Right cardiac atrium (tissue), 5 donors: ENCODE data around the gene DIP2B. TPM values are rescaled to one million over a fixed set of nuclear protein-coding genes. Genes with fewer than 3 reads are reported as not detected.

ENCODE experiments used
- ATAC-seq, 2 donors: fragments of 200-7000 bp; cut with Tn5 transposase; one replicate each; pipeline versions ENCODE4 v1.8.0 to v1.9.1; 2020; ENCODE audit warnings: moderate library complexity in 2 of 2, mild to moderate bottlenecking in 1 of 2
- DNase-seq, 3 donors: peaks; one replicate each; pipeline ENCODE4 v3.0.0-alpha.2; 2020
- H3K27ac ChIP-seq: one replicate; pipeline ENCODE4 v1.5.1; 2013; ENCODE audit warnings: mild to moderate bottlenecking, low read length, control low read depth, moderate library complexity
- H3K27me3 ChIP-seq: one replicate; pipeline ENCODE4 v1.6.1; 2013; ENCODE audit not compliant: control insufficient read depth, insufficient read depth
- H3K4me1 ChIP-seq: one replicate; pipeline ENCODE4 v1.6.1; 2013; ENCODE audit warnings: low read length; ENCODE audit not compliant: control insufficient read depth, insufficient read depth
- H3K4me3 ChIP-seq: one replicate; pipeline ENCODE4 v1.5.1; 2013; ENCODE audit warnings: low read length, control low read depth
- H3K9me3 ChIP-seq: one replicate; pipeline ENCODE4 v1.6.1; 2013; ENCODE audit warnings: low read length; ENCODE audit not compliant: control insufficient read depth
- WGBS: extraction: QIAGEN DNeasy Blood & Tissue Kit; methylation state at CpG from one replicate; pipeline ENCODE4 v1.1.7; 2013; 5-methylcytosine and 5-hydroxymethylcytosine counted together
- intact Hi-C, 4 donors: fragments of 100-400 bp; cut with DNase I; formaldehyde crosslinking; loops; one replicate each; pipeline versions ENCODE4 v1.11.0 to v1.14.0; 2022 to 2023
- polyA plus RNA-seq: library from polyadenylated mRNA; stranded (reverse); fragments of 200-250 nt; gene quantifications from one replicate; pipeline ENCODE4 v1.2.3, GENCODE V29; 2013
- total RNA-seq, 4 donors: library from RNA; stranded (reverse); fragmentation: NEBNext Ultra II Directional; extraction: Animal tissue kit (Norgen Biotek cat#: 25700); gene quantifications; one replicate each; pipeline ENCODE4 v1.2.1, GENCODE V29; 2021
- donor health status: healthy with polysubstance abuse.
- donor health status: DM: no; HTN: yes; CAD: no.
- donor health status: DM: no; HTN: no; CAD: no.
- donor health status: DM: no; HTN: yes; CAD: no; lungs with severe emphysema.
- donor health status: DM: yes; HTN: yes; CAD: no.

Gene DIP2B
- total and polyA plus RNA-seq, 5 donors: 3.8 to 16.8 (median 11.8) TPM

DNA sequence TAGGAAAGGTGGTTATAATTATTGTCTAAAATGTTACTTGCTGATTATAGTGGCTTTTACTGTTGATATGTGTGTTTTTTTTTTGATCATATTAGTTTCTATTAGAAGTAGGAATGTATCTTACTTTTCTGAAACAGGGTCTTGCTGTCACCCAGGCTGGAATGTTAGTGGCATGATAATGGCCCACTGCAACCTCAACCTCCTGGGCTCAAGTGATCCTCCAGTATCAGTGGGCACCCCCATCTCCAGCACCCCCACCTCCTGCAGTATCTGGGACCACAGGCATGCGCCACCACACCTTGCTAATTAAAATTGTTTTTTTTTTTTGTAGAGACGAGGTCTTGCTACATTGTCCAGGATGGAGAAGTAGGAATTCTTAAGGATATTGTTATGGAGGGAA, 270.5 kb downstream of the DIP2B start:
- H3K9me3 ChIP-seq: no peaks in the 10 kb centered on the region
- H3K4me3 ChIP-seq: no peak overlapping the region
- ATAC-seq (no peak), DNase-seq (no peak)
- 93% methylated on average over 2 of the region's 2 CpGs for WGBS
- no peaks in the 10 kb centered on the region for H3K27me3 ChIP-seq
- no peak overlapping the region for H3K27ac ChIP-seq
- no peaks in the 10 kb centered on the region for H3K4me1 ChIP-seq
- intact Hi-C loops: no loop called here

DNA sequence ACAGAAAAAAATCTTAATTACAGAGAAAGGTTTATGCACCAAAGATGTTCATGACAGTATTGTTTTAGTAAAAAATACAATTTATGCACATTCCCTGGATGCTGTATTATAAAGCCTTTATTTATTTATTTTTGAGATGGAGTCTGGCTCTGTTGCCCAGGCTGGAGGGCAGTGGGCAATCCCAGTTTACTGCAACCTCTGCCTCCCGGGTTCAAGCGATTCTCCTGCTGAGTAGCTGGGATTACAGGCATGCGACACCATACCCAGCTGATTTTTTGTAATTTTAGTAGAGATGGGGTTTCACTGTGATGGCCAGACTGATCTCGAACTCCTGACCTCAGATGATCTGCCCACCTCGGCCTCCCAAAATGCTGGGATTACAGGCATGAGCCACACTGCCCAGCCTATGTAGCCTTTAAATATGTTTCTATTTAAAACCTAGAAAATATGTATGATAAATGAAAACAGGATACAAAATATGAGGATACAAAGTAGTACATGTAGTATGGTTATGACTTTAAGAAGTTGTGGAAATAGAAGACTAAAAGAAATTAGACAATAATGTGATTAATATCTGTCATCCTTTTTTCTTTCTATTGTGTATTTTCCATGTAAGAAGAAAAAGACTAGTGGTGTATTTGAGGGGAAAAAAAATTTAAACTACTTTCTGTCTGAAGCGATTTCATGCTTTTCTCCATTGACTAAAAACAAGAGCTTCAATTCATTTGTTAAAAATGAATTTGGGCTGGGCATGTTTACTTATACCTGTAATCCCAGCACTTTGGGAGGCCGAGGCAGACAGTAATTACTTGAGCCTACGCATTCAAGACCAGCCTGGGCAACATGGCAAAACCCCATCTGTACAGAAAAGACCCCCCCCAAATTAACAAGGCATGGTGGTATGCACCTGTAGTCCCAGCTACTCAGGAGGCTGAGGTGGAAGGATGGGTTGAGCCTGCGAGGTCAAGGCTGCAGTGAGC, 272.3 kb downstream of the DIP2B start:
- Histone ChIP-seq H3K27ac (no peak overlapping the region), H3K27me3 (no peaks in the 10 kb centered on the region), H3K4me1 (no peaks in the 10 kb centered on the region), H3K9me3 (no peaks in the 10 kb centered on the region), H3K4me3 (no peak overlapping the region)
- ATAC-seq: no peak
- 91% methylated on average over 9 of the region's 9 CpGs for WGBS
- no peak for DNase-seq
- intact Hi-C loops: no loop called here

DNA sequence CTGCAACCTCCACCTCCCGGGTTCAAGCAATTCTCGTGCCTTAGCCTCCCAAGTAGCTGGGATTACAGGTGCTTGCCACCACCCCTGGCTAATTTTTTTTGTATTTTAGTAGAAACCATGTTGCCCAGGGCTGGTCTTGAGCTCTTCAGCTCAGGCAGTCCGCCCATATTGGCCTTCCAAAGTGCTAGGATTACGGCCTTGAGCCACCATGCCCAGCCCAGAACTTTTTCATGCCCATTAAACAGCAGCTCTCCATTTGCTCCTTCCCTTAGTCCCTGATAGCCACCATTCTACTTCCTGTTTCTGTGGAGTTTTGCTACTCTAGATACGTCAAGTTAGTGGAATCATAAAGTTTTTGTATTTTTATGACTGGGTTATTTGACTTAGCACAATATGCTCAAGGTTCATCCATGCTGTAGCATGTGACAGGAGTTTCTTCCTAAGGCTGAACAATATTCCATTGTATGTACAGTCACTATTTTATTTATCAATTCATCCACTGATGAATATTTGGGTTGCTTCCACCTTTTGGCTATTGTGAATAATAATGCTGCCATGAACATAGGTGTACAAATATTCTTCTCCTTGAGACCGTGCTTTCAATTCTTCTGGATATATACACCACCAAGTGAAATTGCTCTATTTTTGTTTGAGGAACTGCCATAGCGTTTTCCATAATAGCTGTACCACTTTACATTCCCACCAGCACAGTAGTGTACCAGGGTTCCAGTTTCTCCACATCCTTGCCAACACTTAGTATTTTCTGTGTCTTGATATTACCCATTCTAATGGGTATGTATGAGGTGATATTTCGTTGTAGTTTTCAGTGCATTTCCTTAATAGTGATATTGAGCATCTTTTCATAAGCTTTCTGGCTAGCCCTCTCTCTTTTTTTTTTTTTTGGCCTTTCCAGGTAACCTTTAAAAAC, 274.1 kb downstream of the DIP2B start:
- no peaks in the 10 kb centered on the region for H3K4me1 ChIP-seq
- no peak for DNase-seq
- no peak overlapping the region for H3K27ac ChIP-seq
- H3K4me3 ChIP-seq: no peak overlapping the region
- no peaks in the 10 kb centered on the region for H3K27me3 ChIP-seq
- intact Hi-C loops: no loop called here
- no peak for ATAC-seq
- 91% methylated on average over 8 of the region's 8 CpGs for WGBS
- no peaks in the 10 kb centered on the region for H3K9me3 ChIP-seq

DNA sequence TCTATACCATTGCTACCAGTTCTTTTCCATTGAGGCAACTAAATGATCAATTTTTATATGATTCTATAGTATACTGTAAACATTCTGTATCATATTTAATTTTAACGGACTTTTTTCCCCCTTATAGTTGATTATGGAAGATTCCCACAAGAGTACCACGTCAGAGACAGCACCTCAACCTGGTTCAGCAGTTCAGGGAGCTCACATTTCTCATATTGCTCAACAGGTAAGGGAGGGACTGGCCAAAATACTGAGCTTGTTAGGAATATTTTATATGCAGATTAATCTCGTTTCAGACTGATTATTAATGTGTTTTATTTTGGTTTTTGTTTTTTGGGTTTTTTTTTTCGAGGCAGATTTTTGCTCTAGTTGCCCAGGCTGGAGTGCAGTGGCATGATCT, 275.2 kb downstream of the DIP2B start:
- no peaks in the 10 kb centered on the region for H3K4me1 ChIP-seq
- 93% methylated on average over 4 of the region's 4 CpGs for WGBS
- no peak for ATAC-seq
- no peaks in the 10 kb centered on the region for H3K27me3 ChIP-seq
- no peak overlapping the region for H3K4me3 ChIP-seq
- intact Hi-C loops: no loop called here
- no peak for DNase-seq
- H3K27ac ChIP-seq: no peak overlapping the region
- H3K9me3 ChIP-seq: no peaks in the 10 kb centered on the region

DNA sequence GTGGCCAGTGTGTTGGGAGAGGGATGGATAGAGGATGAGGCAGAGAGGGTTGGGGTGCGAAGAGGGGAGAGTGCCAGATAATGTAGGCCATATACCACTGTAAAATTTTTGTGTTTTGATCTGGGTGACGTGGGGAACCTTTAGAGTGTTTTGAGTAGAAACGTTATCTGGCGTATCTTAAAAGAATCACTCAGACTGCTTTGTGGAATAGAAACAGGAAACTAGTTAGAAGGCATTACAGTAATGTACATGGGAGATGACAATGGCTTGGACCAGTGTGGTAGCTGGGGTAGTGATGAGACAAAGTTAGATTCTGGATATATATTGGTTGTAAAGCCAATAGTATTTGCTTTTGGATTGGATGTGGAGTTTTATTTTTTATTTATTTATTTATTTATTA, 279.7 kb downstream of the DIP2B start:
- Histone ChIP-seq H3K27ac (no peak overlapping the region), H3K27me3 (no peaks in the 10 kb centered on the region), H3K9me3 (no peaks in the 10 kb centered on the region), H3K4me1 (peaks cover 2% of the 10 kb centered on the region), H3K4me3 (no peak overlapping the region)
- intact Hi-C loops: no loop called here
- no peak for DNase-seq
- ATAC-seq: no peak
- WGBS: 93% methylated on average over 4 of the region's 4 CpGs

DNA sequence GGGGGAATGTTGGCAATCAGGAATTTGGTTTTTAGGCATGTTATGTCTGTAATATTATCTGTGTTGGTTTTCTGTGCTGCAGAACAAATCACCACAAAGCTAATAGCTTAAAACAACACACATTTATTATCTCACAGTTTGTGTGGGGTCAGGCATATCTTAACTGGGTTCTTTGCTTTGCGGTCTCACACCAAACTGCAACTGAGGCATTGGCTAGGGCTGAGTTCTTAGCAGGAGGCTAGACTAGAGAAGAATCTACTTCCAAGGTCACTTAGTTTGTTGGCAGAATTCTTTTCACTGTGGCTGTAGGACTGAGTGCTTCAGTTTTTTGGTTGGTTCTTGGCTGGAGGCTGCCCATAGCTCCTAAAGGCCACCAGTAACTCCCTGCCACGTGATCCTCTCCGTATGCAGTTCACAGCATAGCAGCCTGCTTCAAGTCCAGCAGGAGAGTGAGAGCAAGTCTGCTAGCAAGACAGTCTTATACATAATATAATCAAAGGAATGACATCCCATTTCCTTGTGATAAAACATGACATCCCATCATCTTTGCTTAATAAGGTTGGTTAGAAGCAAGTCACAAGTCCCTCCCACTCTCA, 280.7 kb downstream of the DIP2B start:
- no peak overlapping the region for H3K4me3 ChIP-seq
- H3K27ac ChIP-seq: no peak overlapping the region
- 93% methylated on average over 3 of the region's 3 CpGs for WGBS
- no peaks in the 10 kb centered on the region for H3K27me3 ChIP-seq
- H3K4me1 ChIP-seq: peaks cover 2% of the 10 kb centered on the region
- DNase-seq (no peak), ATAC-seq (no peak)
- intact Hi-C loops: no loop called here
- H3K9me3 ChIP-seq: no peaks in the 10 kb centered on the region

DNA sequence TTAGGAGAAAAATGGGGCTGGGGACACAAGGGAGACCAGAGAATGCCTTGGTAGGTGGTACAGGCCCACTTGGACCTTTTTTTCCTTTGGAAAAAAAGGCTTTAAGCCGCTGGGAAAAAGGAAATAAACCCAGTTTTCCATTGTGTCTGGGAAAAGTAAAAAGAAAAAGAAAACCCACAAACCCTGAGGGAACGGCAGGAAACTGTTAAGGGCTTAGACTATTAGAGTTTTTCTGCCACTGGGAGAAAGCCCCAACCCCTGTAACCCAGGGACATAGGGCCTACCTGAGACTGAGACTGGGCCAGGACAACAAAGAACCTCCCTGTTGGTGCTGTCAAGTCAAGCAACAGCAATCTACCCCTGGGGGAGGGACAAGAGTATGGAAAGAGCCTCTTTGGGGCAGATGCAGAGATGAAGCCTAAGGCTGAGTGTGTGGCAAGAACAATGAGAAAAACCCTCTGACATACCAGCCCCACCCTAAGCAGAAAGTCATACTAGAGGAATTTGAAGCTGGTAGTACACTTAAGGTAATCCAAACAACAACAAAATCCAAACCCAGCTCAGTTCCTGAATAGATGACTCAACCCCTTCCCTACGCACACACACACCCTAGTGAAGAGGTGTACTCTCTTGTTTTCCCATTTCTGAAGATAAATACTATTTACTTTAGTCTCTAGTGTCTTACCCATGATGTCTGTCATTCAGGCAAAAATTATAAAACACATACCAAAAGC, 281.9 kb downstream of the DIP2B start:
- Histone ChIP-seq H3K27ac (no peak overlapping the region), H3K9me3 (no peaks in the 10 kb centered on the region), H3K27me3 (no peaks in the 10 kb centered on the region), H3K4me3 (no peak overlapping the region), H3K4me1 (peaks cover 2% of the 10 kb centered on the region)
- 91% methylated on average over 3 of the region's 3 CpGs for WGBS
- intact Hi-C loops: no loop called here
- ATAC-seq (peak; percentile 19 to 89), DNase-seq (no peak)

DNA sequence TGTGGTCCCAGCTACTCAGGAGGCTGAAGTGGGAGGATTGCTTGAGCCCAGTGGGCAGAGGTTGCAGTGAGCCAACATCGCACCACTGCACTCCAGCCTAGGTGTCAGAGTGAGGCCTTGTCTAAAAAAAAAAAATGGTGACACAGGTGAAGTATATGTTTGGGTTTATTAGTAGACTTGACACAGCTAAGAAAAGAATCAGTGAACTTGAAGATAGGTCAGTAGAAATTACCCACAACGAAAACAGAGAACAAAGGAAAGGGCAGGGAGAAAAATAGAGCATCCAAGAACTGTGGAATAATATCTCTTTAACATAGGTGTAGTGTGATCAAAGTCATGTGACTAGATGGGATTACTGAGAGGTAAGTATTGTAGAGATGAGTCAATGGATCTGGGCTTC, 282.8 kb downstream of the DIP2B start:
- H3K27ac ChIP-seq: no peak overlapping the region
- H3K27me3 ChIP-seq: no peaks in the 10 kb centered on the region
- ATAC-seq (no peak), DNase-seq (no peak)
- H3K9me3 ChIP-seq: no peaks in the 10 kb centered on the region
- peaks cover 2% of the 10 kb centered on the region for H3K4me1 ChIP-seq
- intact Hi-C loops: no loop called here
- no peak overlapping the region for H3K4me3 ChIP-seq
- 100% methylated on average over 2 of the region's 2 CpGs for WGBS

DNA sequence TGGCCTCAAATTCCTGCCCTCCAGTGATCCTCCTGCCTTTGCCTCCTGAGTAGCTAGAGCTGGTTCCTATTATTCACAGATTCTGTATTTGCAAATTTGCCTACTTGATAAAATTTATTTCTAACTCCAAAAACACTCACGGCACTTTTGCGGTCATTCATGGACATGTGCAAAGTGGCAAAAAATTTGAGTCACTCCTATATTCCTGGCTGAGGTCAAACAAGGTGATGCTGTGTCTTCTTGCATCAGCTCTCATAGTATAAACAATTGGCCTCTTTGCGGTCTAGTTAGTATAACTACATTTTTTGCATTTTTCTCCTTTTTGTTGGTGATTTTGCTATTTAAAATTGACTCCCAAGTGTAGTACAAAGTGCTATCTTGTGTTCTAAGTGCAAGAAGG, 283.8 kb downstream of the DIP2B start:
- ATAC-seq (no peak), DNase-seq (no peak)
- no peak overlapping the region for H3K4me3 ChIP-seq
- H3K27me3 ChIP-seq: no peaks in the 10 kb centered on the region
- peaks cover 2% of the 10 kb centered on the region for H3K4me1 ChIP-seq
- intact Hi-C loops: no loop called here
- no peak overlapping the region for H3K27ac ChIP-seq
- WGBS: 93% methylated on average over 3 of the region's 3 CpGs
- H3K9me3 ChIP-seq: no peaks in the 10 kb centered on the region

DNA sequence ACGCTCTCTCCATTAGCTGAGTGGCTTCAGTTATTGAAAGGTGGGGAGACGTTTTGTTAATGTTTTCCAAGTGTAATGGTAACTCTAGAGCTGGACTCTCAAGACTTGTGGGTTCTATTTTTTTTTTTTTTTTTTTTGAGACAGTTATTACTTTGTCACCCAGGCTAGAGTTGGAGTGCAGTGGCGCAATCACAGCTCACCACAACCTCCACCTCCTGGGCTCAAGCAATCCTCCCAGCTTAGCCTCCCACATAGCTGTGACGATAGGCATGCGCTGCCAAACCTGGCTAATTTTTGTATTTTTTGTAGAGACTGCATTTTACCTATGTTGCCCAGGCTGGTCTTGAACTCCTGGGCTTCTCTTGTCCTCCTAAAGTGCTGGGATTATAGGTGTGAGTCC, 285.3 kb downstream of the DIP2B start:
- Histone ChIP-seq H3K9me3 (no peaks in the 10 kb centered on the region), H3K27me3 (no peaks in the 10 kb centered on the region), H3K4me3 (no peak overlapping the region), H3K4me1 (peaks cover 2% of the 10 kb centered on the region), H3K27ac (no peak overlapping the region)
- DNase-seq (no peak), ATAC-seq (no peak)
- intact Hi-C loops: no loop called here
- 93% methylated on average over 5 of the region's 5 CpGs for WGBS
